Fibroblast of the conjunctiva (primary cell): ENCODE results near the gene CAMK1.
"Not testable (repeated sequence)": the region's sequence is repeated elsewhere in the genome, so short reads cannot be mapped to it uniquely, and the experiment has no call there.

Experiments
- DNase-seq: peaks from one replicate; pipeline ENCODE4 v3.0.0-alpha.2; 2010; ENCODE audit warnings: low read depth

The CAMK1 gene

GRCh38 chr3:9776896-9777693, 7.3 kb upstream of the CAMK1 start:
- no peak for DNase-seq

- DNase-seq: not testable (repeated sequence)
Observed at GRCh38 chr3:9771007-9771406, 1.3 kb upstream of the CAMK1 start.

- DNase-seq: peak; percentile 65
Observed at GRCh38 chr3:9770276-9770812, 597 bp upstream of the CAMK1 start.

GRCh38 chr3:9769012-9769411, 735 bp downstream of the CAMK1 start:
- DNase-seq: no peak

- no peak for DNase-seq
Observed at GRCh38 chr3:9768141-9768775, 1.5 kb downstream of the CAMK1 start.

- DNase-seq: no peak
Observed at GRCh38 chr3:9767418-9767817, 2.3 kb downstream of the CAMK1 start.

- no peak for DNase-seq
Observed at GRCh38 chr3:9765865-9766264, 3.9 kb downstream of the CAMK1 start.

GRCh38 chr3:9762871-9763270, 6.9 kb downstream of the CAMK1 start:
- no peak for DNase-seq

GRCh38 chr3:9761919-9762318, 7.8 kb downstream of the CAMK1 start:
- no peak for DNase-seq

- no peak for DNase-seq
Observed at GRCh38 chr3:9760779-9761505, 8.8 kb downstream of the CAMK1 start.

GRCh38 chr3:9757427-9757826, 12.3 kb downstream of the CAMK1 start:
- no peak for DNase-seq

- DNase-seq: no peak
Observed at GRCh38 chr3:9754678-9755077, 15.1 kb downstream of the CAMK1 start.

GRCh38 chr3:9750556-9751411, 19.0 kb downstream of the CAMK1 start:
- DNase-seq: no peak

GRCh38 chr3:9749645-9750555, 19.8 kb downstream of the CAMK1 start, which contains the start of gene OGG1:
OGG1 (plus strand) TSS chr3:9749952; CDS start chr3:9750287, 335 bp downstream.
- peak; percentile 98 for DNase-seq

- DNase-seq: no peak
Observed at GRCh38 chr3:9749296-9749644, 20.5 kb downstream of the CAMK1 start.

- no peak for DNase-seq
Observed at GRCh38 chr3:9748031-9748430, 21.7 kb downstream of the CAMK1 start.

- DNase-seq: no peak
Observed at GRCh38 chr3:9747267-9747666, 22.5 kb downstream of the CAMK1 start.

- peak; percentile 82 for DNase-seq
Observed at GRCh38 chr3:9746330-9746729, 23.4 kb downstream of the CAMK1 start.

GRCh38 chr3:9745521-9745920, 24.2 kb downstream of the CAMK1 start:
- no peak for DNase-seq

GRCh38 chr3:9744162-9744561, 25.6 kb downstream of the CAMK1 start:
- no peak for DNase-seq

GRCh38 chr3:9743548-9743947, 26.2 kb downstream of the CAMK1 start:
- no peak for DNase-seq
